Kidney epithelial cell (primary cell): ENCODE data around the gene PTPN1. TPM values are rescaled to one million over a fixed set of nuclear protein-coding genes. Genes with fewer than 3 reads are reported as not detected.
"Not testable (repeated sequence)": the region's sequence is repeated elsewhere in the genome, so short reads cannot be mapped to it uniquely, and the experiment has no call there.

Experiments used
- DNase-seq: peaks from one replicate; pipeline ENCODE4 v3.0.0-alpha.2; 2010; ENCODE audit warnings: low read depth
- H3K27me3 ChIP-seq: 2 replicates; pipeline ENCODE4 v1.6.0; 2011; ENCODE audit warnings: low read length; ENCODE audit not compliant: control insufficient read depth, insufficient read depth
- H3K36me3 ChIP-seq: 2 replicates; pipeline ENCODE4 v1.5.1; 2011; ENCODE audit warnings: low read length; ENCODE audit not compliant: control insufficient read depth, insufficient read depth
- H3K4me3 ChIP-seq: 2 replicates; pipeline ENCODE4 v1.5.1; 2011; ENCODE audit warnings: low read depth, mild to moderate bottlenecking, control low read depth, low read length
- CTCF ChIP-seq: IDR thresholded peaks from 2 replicates; pipeline ENCODE4 v1.5.1; 2011; ENCODE audit warnings: mild to moderate bottlenecking, moderate library complexity, low read length, control low read depth, inconsistent platforms; ENCODE audit not compliant: insufficient read depth, poor library complexity, severe bottlenecking
- total RNA-seq: library from RNA; depleted of rRNA; stranded (reverse); fragments of >200 nt; gene quantifications from 2 replicates; pipeline ENCODE4 v1.2.3, GENCODE V29; 2015

The PTPN1 gene
- total RNA-seq, 1 donor from 2014 or later = 36.9 TPM

DNA sequence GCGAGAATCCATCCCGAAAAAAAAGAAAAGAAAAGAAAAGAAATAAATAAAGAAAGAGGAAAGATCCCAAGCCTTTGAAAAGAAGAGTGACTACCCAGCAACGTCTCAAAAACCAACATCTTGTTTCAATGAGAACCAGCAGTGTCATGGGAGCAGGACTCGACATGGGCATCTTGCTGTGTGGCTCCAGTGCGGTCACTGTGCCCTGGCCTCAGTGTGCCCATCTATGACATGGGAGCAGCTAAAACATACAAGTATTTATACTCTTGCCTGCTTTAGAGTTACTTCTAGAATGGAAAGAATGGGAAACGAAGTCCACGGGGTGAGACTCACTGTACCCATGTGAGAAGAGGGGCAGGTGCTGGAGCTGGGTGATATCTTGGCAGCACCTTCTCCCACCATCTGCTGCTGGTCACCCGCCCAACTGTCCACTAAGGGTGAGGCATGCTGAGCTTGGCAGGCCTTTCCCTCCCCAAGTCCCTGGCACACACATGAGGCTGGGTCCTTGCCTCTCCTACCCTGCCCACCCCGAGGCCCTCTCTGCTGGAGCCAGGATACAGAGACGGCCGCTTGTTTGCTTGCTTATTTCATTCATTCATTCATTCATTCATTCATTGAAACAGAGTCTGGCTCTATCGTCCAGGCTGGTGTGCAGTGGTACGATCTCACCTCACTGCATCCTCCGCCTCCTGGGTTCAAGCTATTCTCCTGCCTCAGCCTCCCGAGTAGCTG lies 103.4 kb downstream of the PTPN1 start:
- no peaks in the 10 kb centered on the region for H3K27me3 ChIP-seq
- no peak for DNase-seq
- H3K4me3 ChIP-seq = no peak overlapping the region
- H3K36me3 ChIP-seq = no peaks in the 10 kb centered on the region
- no peak for TF ChIP-seq CTCF

DNA sequence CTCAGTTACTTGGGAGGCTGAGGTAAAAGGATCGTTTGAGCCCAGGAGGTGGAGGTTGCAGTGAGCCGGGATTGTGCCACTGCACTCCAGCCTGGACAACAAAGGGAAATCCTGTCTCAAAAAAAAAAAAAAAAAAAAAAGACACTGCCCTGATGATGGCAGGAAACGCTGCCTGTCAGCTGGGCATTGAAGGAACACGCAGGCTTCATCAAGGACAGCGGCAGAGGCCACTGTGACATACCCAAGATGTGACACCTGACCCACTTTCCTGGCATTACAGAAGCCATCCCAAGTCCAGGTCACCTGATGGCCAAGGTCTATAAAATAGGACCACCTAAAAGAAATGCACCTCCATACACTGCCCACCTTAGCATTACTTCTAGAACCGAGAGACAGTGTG lies 105.2 kb downstream of the PTPN1 start:
- DNase-seq = no peak
- TF ChIP-seq CTCF = no peak
- H3K36me3 ChIP-seq = no peaks in the 10 kb centered on the region

DNA sequence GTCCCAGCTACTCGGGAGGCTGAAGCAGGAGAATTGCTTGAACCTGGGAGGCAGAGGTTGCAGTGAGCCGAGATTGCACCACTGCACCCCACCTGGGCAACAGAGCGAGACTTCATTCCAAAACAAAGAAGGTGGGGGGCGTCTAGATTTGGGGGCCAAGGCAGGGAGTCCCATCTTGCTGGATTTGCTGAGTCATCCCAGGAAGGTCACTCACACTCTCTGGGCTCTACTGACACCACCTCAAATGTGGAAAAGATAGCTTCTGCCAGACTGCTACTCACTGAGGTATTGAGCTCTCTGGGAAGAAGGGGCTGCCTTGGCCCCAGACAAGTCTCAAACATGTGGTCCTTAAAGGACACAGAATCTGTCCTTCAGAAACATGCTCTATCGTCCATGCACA lies 106.8 kb downstream of the PTPN1 start:
- DNase-seq = no peak
- no peak for TF ChIP-seq CTCF
- Histone ChIP-seq H3K4me3 (no peak overlapping the region), H3K36me3 (no peaks in the 10 kb centered on the region), H3K27me3 (no peaks in the 10 kb centered on the region)

More for the DNA sequence above, 105.2 kb downstream of the PTPN1 start:
- Histone ChIP-seq H3K4me3 (no peak overlapping the region), H3K27me3 (no peaks in the 10 kb centered on the region)

- no peak for DNase-seq
- no peaks in the 10 kb centered on the region for H3K27me3 ChIP-seq
- TF ChIP-seq CTCF = no peak
- H3K4me3 ChIP-seq = no peak overlapping the region
- no peaks in the 10 kb centered on the region for H3K36me3 ChIP-seq
Measured at GRCh38 chr20:50618537-50618936, 108.4 kb downstream of the PTPN1 start.

DNA sequence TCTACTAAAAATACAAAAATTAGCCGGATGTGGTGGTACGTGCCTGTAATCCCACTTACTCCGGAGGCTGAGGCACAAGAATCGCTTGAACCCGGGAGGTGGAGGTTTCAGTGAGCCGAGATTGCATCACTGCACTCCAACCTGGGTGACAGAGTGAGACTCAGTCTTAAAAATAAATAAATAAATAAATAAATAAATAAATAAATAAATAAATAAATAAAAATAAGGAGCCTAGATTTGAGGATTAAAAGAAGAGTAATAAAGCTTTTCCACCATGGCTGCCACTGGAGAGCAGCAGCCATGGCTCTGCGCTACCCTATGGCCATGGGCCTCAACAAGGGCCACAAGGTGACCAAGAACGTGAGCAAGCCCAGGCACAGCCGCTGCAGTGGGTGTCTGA lies 110.3 kb downstream of the PTPN1 start:
- H3K27me3 ChIP-seq, DNase-seq, H3K36me3 ChIP-seq, H3K4me3 ChIP-seq: not testable (repeated sequence)

DNA sequence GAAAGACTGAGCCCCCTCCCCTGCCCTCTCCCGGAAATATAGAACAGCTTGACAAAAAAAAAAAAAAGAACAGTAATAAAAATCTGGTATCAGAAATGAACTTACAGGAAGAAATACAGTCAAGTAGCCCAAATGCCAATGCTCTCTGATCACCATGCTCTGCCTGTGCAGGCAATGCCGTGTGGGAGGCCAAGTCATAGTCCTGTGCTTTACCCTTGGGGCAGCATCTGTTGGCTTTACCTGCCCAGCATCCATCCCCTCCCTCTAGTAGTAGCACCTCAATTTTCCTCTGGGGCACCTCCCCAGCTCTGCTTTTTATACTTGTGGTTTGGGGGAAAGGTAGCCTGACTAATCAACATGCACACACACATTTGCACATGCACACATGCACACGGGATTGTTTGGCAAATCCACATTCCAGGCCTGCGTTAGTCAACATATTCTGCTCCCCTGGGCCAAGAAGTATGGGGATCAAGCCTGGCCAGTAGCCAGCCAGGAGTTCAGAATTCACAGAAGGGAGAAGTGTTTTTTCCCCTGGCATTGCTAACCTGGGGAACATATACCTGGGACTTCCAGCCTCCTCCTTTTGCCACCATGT lies 111.0 kb downstream of the PTPN1 start:
- no peak for TF ChIP-seq CTCF
- no peaks in the 10 kb centered on the region for H3K27me3 ChIP-seq
- no peaks in the 10 kb centered on the region for H3K36me3 ChIP-seq
- no peak for DNase-seq
- no peak overlapping the region for H3K4me3 ChIP-seq
